CD4-positive, alpha-beta T cell treated with Interleukin-6 at 100 ng/mL for 8 hours (primary cell): ENCODE results near the gene STUM.

Experiments used
- DNase-seq: peaks from one replicate; pipeline ENCODE4 v3.0.0-alpha.2; 2020; ENCODE audit warnings: mixed read lengths, low spot score

STUM gene

DNA sequence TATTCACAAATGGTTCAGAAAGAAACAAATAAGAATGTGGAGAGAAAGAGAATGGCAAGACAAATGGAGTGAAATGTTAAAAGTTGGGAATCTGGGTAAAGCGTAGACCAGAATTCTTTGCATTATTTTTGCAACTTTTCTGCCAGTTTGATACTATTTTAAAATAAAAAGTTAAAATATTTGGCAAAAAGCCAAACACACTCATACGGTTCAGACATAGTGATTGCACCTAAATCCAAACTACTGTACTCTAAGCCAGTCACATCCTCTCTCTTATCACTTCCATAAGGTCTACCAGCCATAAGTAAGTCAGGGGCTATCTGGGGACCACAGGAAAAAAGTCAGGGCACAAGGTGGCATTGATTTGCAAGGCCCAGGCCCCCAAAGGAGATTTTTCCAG, 14.4 kb downstream of the STUM start:
- DNase-seq, result no peak

DNA sequence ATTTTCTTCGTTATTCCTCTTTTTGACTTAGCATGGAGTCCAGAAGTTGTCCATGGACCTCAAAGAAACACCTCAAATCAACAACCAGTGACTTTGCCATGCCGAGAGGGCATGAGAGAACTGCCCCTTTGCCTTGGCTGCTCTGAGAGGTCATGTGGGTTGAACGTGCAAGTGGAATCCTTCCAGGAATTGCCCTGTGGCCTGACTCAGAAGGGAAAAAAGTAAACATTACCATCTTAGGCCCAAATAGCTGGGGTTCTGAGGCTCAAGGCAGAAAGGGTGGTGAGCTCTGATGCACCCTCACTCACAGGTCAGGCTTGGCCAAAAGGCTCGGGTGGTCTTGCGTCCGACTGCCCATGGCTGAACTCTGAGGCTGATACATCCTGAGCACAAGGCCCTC, 15.1 kb downstream of the STUM start:
- no peak for DNase-seq

DNA sequence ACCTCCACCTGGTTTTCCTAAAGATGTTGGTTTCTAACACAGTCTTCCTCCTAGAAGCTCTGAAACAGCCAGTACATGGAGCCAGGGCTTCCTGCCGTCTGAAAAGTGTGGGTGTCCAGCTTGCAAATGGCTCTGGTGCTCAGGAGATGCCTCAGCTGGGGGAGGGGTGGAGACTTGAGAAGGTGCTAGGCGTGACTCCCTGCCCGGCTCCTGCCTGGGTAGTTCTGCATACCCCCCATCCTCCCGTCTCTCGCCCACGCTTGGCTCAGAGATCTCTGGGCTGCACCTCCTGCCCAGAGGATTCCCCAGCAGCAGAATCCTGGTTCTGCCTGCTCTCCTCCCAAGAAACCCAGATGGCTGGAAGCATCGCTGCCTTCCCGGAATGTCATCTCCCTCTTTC, 16.9 kb downstream of the STUM start:
- DNase-seq, result no peak

DNA sequence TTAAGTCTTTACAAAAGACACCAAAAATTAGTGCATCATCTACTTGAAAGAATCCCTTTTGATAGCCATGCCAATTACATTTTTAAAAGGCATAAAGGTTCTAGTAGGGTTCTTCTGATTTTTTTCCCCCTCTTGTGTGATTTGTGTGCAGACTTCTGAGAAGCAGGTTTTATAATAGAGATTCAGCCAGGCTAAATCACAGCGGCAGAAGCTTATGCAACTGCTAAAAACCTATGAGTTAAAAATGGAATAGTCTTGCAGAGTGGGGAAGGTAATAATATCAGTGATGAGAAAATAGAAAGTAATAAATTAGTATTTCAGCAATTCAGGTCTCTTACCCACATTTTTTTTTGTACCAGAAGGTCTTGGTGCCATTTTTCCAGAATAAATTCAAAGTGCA, 17.7 kb downstream of the STUM start:
- DNase-seq, result no peak

DNA sequence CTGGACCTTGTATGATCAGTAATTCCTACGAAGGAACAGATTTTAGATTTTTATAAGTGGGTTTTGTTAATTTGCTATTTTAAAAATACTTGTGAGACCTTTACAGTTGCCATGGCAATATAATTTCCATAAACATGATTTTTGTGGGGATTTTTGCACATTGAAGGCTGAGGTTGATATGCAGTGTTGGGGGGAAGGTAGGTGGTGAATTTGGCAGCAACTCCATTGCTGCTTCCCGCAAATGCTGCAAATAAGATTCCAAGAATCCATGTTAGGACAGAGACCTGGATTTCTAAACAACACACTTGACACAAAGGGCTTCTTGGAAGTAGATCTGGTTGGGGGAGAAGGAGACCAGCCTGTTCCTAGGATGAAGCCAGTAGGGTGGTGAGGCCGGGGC, 18.2 kb downstream of the STUM start:
- no peak for DNase-seq

DNA sequence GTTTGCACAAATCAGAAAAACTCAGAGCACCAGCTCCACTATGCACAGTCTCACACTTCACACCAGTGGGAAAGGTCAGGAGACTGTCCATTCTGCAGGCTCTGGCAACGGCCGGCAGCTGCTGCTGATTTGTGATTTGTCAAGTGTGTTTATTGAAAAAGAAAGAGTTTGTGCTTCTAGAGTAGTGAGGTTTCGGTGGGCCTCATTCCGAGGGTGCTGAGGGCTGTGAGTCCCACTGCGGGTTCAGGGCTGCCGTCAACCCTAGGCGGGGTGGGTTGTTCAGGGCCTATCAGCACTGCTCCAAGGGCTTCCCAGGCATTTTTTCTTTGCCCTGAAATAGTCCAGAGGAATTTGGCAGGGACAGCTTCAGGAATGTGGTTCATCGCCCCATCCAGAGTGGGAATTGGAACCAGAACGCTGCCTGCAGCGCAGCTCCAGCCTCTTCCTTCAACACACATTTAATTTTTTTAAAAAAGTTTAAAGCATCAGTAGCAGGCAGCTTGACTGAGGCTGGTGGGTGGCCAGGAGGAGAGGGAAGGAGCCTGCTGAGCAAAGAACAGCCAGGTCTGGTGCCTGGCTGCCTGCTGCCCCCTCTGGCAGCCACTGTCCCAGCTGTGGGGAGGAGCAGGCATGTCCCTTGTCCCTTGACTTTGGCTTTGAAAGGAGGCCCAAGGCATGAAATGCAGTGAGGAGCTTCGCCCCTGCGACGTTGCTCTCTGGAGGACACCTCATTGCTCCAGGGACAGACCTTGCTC, 19.7 kb downstream of the STUM start:
- no peak for DNase-seq

DNA sequence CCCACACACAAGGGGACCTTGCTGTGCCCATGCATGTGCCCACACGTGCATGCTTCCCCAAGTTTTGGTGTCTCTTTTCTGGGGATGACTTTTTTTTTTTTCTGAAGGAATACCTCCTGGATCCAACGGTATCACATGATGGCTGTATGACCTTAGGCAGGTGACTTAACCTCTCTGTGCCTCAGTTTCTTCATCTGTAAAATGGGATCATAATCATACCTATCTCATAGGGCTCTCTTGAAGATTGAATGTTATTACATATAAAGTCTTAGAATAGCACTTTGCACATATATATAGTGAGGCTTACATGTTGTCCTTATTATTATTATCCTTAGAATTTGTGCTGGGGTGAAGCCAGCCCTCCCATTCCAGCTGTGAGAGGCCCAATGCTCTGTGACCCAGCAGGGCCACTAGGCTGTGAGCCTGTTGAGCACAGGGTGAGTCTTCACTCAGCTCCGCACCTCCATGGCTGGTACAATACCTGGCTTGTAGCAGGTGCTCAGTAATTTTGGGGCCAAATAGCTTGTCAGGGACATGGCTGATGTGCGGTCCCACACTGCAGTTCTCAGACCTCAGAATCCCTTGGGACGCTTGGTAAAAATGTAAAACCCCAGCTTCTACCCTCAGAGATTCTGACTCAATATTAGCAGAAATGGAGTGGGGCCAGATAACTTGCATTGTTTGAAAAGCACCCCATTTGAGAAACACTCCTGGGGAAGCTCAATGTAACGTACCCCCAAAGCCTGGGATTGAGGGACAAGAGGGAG, 20.6 kb downstream of the STUM start:
- no peak for DNase-seq

DNA sequence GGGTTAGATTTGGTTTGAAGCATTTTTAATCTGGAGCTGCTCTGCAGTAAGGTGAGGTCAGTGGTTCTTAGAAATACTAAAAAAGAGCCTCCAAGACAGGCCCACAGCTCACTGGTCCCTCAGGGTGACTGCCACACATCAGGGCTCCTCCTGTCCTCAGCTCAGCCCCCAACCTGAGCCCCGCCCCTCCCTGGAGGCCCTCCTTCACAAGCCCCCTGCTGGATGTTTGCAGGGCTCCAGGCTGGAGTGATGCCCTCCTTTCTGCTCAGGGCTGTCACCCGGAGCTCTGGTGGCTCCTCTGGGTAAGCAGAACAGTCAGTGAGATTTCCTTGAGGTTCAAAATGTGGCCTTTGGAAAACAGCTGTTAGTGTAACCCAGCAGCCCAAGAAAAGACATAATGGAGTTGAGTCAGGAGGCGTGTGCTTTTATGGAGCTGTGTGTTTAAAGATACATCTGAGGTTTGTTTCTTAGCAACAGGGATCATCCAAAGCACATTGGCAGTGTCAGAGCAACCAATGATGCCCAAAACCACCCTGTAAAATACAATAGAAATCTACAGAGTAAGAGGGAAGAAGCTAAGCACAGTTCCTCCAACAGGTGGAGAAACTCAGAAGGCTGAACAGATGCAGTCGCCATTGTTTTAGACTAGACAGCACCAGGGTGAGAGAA, 21.4 kb downstream of the STUM start:
- no peak for DNase-seq

DNA sequence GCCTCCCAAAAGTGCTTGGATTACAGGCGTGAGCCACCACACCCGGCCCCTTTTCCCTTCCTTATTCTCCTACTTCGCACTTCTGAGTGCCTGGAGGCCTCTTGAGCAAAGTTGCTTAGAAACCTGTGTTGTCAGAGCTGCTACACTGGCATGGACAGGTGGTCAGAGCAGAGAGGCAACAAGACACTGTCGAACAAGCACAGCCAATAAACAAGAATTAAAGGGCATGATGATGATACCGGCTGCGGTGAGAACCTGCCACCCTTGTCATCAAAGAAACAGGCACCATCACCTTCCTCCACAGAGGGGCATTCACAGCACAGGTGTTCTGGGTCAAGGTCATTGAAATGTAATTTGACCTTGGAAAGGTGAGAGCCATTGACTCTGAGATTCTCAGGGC, 23.3 kb downstream of the STUM start:
- no peak for DNase-seq

DNA sequence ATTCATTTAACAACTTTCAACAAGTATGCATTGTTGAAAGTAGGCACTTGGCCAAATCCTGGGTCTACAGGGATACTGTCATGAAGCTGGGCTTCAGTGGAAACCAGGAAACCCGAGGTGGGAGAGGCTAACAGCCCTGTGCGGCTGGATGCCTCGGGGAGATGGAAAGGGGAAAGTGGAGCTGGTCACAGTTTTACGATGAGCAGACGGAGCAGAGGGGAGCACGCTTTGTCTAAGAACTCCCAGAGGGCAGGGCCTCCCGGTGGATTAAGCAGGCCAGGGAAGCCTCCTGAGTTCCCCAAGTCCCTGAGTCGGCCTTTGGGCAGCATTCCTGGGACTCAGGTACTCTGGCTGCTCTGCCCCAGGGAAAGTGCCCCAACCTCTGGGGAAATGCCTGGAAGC, 23.8 kb downstream of the STUM start:
- DNase-seq, result no peak

DNA sequence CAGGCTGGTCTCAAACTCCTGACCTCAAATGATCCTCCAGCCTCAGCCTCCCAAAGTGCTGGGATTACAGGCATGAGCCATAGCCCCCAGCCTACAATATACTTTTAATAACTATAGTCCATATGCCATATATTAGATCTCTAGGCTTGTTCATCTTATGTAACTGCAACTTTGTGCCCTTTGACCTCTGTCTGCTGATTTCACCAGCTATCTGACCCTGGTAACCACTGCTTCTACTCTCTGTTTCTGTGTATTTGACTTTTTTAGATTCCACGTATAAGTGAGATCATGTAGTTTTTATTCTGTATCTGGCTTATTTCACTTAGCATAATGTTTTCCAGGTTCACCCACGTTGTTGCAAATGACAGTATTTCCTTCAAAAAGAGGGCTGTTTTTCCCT, 25.5 kb downstream of the STUM start:
- DNase-seq, result no peak

DNA sequence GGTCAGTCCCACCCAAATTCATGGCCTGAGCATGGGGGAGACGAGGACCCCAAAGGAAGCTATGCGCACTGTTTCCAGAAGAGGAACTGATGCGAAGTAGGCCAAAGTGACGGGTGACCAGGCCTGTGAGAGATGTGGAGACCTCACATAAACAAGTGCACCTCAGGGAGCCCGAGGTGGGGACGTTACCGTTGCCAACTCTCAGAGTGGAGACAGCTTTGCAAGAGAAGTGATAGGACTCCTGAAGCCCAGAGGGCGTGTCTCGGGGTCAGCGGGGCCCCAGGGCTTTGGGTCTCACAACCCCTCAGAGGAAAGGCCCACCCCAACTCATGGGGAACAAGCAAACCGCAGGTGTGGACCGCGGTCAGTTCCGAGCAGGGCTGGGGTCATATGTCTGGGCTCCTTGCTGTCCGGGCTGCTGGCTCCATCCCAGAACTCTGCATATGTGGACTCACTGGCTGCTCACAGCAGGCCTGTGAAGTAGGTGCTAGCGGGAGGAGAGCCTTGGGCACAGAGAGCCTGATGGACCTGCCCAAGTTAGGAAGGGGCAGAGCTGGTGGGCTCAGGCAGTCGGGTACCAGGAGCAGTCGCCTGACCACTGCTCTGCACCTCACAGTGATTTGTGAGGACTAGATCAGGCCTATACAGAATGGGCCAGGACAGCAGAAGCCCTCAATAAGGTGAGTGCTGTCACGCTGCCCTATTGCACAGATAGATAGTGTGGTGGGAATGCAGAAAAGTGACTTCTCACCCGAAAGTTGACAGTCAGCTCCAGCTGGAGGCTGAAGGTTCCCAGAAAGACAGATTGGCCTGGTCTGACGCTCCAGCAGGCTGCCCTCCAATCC, 26.2 kb downstream of the STUM start:
- no peak for DNase-seq

DNA sequence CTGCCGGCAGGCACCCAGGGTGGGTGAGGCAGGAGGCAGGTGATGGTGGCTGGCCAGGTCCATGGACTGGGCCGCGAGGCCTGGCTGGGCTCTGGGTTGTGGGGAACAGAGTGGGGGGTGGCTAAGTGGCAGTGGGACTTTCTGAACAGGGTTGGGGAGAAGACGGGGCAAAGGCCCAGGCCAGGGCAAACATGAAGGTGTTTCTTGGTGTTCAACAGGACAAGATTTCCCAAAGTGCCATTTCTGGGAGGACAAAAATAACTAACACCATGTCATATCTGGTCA, 26.8 kb downstream of the STUM start:
- no peak for DNase-seq

DNA sequence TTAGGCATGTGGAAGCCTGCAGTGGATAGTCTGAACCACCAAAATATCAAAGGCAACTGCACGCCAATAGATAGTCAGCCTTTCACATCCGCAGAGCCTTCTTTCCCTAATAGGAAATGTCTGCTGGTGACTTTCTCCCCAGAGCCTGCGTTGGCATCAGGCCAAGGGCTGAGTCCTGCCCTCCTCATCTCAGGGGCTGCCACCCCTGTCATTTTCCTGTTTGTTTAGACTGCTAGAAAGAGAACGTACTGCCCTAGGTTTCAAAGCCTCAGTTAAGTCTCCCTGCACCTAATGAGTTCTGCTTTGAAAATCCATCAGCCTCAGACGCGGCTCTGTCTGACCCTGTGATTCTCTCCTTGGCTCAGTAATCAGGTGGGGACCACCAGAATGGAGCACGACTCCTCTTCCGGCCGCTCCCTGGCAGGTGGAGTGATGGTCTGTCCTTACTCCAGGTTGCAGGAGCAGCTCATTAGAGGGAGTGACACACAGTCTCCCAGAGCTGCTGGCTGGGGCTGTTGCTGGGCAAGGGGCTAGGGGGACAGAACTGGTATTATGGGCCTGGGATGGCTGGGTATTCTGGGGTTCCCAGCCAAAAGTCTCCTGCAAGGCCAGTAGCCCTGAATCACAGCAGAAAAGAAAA, 27.3 kb downstream of the STUM start:
- DNase-seq, result no peak

DNA sequence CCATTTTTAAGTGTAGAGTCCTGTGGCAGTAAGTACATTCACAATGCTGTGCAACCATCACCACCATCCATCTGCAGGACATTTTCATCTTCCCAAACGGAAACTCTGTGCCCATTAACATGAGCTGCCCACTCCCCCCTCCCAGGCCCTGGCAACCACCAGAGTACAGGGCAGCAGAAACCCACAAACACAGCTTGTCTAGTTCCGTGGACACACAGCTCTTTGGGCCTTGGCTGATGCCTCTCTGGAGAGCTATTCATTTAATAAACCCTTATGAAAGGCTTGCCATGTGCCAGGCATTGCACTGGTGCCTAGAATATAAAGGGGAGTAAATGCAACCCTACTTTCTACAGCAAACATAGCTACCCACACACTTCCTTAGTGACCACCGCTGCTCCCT, 28.0 kb downstream of the STUM start:
- no peak for DNase-seq

DNA sequence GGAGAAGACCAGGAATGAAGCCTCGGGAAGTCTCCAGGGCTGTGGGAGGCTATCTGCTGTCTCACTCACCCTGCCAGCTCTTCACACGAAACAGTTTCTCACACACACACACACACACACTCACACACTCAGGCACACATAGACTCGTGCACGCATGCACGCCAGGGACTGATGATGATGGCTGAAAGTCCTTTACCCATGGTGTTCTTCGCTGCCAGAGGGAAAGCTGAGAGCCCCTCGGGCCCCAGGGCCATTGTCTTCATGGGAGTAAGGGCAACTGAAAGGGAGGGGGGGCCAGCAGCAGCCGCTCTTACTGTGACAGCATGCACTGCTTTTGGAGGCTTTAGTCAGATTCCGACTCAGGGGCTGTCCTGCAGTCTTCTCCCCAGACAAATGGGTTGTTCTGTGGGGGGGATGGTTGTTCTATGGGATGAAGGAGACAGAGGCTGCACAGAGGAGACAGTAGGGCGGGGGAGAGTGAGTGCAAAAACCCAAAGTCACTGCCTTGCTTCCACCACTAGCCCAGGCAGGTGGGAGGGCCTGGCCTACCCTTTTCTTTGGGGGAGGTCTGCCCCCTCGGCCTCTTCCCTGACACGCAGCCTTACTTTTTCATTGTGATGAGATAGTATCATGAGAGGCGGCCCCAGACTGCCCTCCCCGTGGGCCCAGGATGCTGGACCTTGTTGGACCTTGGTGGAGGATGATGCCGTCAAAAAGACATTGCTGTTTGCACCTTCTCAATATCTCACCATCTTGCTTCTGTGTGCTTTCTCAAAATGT, 29.0 kb downstream of the STUM start:
- no peak for DNase-seq

DNA sequence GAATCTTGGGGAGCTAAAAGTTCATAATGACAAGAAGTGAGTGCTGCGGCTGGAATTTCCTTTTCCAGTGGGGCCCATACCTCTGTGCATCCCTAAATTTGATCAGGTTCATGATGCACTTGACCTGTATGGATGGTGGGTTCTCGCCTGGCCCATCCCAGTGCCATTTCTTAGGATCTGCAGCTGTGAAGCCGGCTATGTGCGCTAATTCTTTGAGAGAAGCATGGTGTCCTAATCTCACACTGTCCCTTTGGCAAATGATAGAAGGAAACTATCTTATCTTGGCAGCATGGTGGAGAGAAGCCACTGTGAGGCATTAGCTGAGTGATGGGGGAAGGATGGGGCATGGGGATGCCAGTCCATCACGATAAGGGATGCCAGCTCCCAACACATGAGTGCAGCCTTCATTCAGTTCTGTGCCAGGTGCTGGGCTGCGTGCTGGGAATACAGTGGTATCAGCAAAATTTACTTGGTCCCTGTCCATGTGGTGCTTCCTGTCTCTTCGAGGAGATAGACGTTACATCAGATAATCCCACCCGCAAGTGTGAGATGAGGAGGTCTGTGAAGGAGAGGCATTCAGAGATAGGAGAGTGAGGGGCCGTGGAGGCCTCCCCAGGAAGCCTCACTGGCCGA, 30.5 kb downstream of the STUM start:
- no peak for DNase-seq

DNA sequence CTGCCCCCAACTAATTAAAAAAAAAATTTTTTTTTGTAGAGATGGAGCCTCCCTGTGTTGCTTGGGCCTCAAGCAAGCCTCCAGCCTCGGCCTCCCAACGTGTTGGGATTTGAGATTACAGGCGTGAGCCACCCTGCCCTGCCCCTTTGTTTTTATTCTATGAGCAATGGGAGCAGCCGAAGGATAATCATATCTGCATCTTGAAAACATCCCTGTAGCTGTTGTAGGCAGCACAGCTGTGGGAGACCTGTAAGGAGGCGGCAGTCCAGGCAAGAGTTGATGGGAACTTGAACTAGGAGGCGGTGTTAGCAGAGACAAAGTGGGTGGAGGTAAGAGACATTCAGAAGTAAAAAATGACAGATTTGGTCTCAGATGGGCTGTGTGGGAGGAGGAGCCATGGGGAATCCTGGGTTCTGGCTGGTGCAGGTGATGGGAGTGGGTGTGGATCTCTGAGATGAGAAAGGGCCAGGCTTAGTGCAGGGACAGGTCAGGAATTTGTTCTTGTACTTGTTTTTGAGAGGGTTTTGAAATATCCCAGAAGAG, 31.3 kb downstream of the STUM start:
- no peak for DNase-seq

DNA sequence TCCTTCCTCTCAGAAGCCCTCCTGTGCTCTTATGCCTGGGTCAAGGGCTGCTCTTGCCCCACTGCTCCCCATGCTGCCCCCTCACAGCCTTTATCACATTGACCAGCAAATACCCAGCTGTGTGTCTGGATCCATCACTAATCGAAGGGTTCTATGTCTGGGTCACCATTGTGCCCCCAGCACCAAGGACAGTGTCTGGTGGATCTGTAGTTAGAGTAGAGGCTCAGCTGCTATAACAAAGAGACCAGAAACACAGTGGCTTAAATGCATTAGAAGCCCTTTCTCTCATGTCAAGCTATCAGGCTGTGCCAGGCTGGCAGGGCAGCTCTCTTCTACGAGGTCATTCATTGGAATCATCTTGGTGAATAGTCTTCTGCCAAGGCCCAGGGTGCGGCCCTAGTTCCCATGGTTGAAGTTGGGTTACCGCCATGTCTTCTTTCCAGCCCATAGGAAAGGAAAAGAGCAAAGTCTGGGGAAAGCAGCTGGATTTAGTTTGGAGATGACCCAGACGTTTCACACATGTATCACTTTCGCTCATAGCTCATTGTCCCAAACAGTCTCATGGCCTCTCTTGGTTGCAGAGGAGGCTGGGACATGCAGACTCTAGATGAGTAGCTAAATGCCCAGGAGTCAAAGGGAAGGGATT, 32.2 kb downstream of the STUM start:
- no peak for DNase-seq
